Measurements from ENCODE around the gene ADGRG1. TPM values are rescaled to one million over a fixed set of nuclear protein-coding genes. Genes with fewer than 3 reads are reported as not detected.

Gene ADGRG1
- total RNA-seq, 1 donor from 2014 or later: 201 TPM

DNA sequence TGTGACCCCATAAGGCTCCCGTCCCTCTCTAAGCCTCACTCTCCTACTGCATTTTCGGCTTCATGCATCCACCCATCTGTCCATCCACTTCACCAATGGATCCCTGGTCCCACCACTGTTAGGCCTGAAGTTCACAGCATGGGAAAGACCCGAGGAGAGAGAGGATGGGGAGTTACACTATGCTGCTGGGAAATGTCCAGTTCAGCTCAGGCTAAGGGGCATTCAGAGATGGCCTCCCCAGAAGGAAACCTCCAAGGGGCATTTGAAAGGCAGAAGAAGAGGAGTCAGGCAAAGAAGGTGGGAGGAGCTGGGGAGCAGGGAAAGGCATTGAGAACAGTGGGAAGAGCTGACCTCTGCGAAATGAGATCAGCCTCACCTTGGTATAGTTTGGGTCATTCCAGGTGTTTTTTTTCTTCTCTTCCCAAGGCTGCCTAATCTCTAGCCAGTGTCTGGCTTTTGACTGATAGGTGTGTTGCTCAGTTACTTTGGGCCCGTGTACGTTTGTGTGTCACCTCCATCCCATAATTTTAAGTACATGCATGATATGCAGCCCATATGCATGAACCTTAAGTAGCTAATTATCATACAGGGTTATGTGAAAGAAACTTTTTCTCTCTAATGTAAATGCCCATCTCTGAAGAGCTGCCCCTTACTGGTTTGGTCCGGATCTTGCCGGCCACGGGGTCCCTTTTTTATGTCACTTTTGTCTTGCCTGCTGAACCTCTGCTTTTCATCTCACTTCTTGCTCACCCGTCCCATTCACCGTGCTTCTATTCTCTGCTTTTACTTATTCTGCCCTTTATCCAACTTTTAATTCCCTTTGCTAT lies 54.6 kb downstream of the ADGRG1 start:
- DNase-seq (ENCODE audit: low spot score): no peak

DNA sequence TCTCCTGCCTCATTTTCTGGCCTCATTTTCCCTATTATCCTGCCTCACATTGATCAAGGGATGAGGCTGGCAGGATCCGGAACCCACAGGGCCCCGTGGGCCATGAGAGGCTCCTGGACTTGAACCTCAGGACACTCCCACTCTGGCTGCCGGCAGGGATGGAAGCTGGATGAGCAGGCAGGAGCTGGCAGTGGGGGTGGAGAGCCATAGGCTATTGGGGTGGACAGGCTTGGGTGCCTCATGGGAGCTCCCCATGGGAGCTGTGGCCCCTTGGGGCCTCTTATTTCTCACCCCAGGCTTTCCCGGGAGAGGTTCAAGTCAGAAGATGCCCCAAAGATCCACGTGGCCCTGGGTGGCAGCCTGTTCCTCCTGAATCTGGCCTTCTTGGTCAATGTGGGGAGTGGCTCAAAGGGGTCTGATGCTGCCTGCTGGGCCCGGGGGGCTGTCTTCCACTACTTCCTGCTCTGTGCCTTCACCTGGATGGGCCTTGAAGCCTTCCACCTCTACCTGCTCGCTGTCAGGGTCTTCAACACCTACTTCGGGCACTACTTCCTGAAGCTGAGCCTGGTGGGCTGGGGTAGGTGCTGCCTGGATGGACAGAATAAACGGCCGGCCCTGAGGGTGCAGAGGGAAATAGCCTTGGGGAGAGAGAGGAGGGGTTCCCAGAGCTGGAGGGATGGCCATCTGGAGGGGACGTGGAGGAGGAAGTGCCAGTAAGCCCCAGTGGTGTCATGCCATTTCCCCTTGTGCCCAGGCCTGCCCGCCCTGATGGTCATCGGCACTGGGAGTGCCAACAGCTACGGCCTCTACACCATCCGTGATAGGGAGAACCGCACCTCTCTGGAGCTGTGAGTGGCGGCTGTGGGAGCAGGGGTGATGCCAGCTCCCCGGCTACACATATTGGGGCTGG lies 55.5 kb downstream of the ADGRG1 start:
- DNase-seq (ENCODE audit: low spot score): no peak

GRCh38 chr16:57684626-57685358 lies 56.4 kb downstream of the ADGRG1 start:
- no peak for DNase-seq (ENCODE audit: low spot score)

- no peak for DNase-seq (ENCODE audit: low spot score)
Measured at GRCh38 chr16:57685633-57686032, 57.2 kb downstream of the ADGRG1 start.

GRCh38 chr16:57686577-57686976 lies 58.1 kb downstream of the ADGRG1 start:
- no peak for DNase-seq (ENCODE audit: low spot score)

- DNase-seq (ENCODE audit: low spot score): no peak
Measured at GRCh38 chr16:57687363-57687929, 59.0 kb downstream of the ADGRG1 start.

DNA sequence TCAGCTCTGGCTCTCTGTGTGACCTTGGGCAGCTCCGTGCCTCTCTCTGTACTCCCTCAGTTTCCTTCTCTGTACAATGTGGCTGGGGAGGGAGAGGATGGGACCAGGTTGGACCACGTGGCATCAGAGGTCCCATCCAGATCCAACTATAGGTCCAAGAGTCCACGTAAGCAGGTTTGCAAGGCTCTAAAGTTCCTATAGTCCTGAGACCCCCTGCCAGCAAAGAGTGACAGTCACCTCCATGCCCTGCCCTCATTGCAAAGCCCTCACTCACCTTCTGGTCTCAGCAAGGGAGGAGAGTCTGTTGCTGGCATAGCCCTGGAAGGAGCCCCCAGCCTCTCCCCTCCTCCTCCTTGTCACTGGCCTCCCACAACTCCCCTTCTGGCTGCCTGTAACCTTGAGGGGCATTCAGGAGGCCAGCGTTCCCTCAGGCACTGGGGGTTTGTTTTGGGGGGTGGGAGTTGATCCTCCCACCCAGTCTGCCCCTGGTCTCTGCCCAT lies 60.1 kb downstream of the ADGRG1 start:
- DNase-seq (ENCODE audit: low spot score): no peak

GRCh38 chr16:57688987-57689761 lies 60.7 kb downstream of the ADGRG1 start:
- no peak for DNase-seq (ENCODE audit: low spot score)

DNA sequence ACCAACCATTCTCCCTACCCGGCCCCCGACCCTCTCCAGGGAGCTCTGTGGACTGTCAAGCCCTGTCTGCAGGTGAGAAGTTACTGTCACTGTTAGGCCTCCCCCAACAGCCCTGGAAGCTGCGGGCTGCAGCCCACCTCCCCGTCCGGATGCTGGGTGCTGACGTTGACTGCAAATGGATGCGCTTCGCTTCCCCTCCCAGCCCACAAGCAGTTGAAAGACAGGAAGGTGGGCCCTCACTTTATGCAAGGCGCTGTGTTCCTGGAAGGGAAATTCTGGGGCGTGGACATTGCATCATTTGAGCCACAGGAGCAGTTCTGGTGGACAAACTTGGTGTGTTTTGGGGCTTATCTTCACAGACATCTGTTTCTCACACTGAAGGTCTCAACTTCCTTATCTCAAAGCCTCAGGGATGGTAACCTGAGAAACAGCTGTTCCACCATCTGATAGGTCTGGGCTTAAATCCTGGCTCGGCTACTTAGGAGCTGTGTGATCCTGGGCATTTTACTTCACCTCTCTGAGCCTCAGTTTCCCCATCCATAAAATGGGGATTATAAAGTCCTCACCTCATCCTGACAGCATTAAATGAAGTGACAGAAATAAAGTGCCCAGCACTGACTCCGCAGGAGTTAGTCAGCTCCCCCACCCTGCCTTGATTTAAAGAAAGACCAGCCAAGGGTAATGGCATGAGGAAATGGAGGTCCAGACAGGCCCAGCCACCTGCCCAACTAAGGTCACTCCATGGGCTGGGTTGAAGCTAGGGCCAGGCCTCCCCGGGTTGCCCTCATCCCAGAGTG lies 61.5 kb downstream of the ADGRG1 start:
- no peak for DNase-seq (ENCODE audit: low spot score)

- DNase-seq (ENCODE audit: low spot score): no peak
Measured at GRCh38 chr16:57690782-57691471, 62.5 kb downstream of the ADGRG1 start.

DNA sequence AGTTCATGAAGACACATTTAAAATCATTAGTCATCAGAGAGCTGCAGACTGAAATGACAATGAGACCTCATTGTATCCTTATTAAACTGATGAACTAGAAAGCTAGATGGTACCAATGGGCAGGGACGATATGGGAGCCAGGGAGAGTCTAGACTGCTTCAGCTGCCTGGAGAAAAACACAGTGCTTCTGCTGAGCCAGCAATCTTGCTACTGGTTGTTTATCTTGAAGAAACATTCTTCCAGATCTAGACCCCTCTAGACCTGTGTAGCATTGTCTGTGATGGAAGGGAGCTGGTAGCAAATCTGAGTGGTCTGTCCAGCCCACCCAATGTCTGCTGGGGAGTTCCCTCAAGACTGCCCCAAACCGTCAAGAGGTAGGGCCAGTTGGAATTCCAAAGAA lies 64.2 kb downstream of the ADGRG1 start:
- DNase-seq (ENCODE audit: low spot score): no peak

- DNase-seq (ENCODE audit: low spot score): no peak
Measured at GRCh38 chr16:57693550-57693949, 65.1 kb downstream of the ADGRG1 start.

GRCh38 chr16:57694231-57694724 lies 65.8 kb downstream of the ADGRG1 start:
- DNase-seq (ENCODE audit: low spot score): no peak

- no peak for DNase-seq (ENCODE audit: low spot score)
Measured at GRCh38 chr16:57694725-57695679, 66.6 kb downstream of the ADGRG1 start, which contains the start of gene DRC7. TSS of gene DRC7 (plus strand) at chr16:57694806. CDS start at chr16:57697950, 3,144 bp downstream.

GRCh38 chr16:57695680-57696069 lies 67.2 kb downstream of the ADGRG1 start:
- DNase-seq (ENCODE audit: low spot score): no peak

- DNase-seq (ENCODE audit: low spot score): no peak
Measured at GRCh38 chr16:57696240-57696639, 67.8 kb downstream of the ADGRG1 start.

- no peak for DNase-seq (ENCODE audit: low spot score)
Measured at GRCh38 chr16:57697896-57698537, 69.6 kb downstream of the ADGRG1 start.
